HCT116 (cell line): Measurements from ENCODE around the gene OSBP2.

Experiments
- TCF7L2 ChIP-seq: IDR thresholded peaks from 2 replicates; pipeline ENCODE4 v1.7.0; 2011; ENCODE audit warnings: borderline replicate concordance, inconsistent platforms; ENCODE audit not compliant: insufficient read depth, insufficient read length; ENCODE audit errors: extremely low read depth
- YY1 ChIP-seq: IDR thresholded peaks from 2 replicates; pipeline ENCODE4 v1.6.1; 2011; ENCODE audit warnings: low read length, low read depth, moderate library complexity, mild to moderate bottlenecking; ENCODE audit not compliant: insufficient replicate concordance; ENCODE audit errors: extremely low read depth
- TF ChIP-seq, protein P1 (sequence below), 3 experiments: fragments of 200-600 bp in 1 of 3; sonication (generic) in 1 of 3; IDR thresholded peaks in 2 of 3; conservative IDR thresholded peaks in 1 of 3; 2 replicates each; pipeline ENCODE4 v1.5.1; 2012 to 2017; ENCODE audit warnings: low read depth in 2 of 3, low read length in 2 of 3, antibody characterized with exemption in 1 of 3, borderline replicate concordance in 1 of 3, control low read depth in 1 of 3, mild to moderate bottlenecking in 1 of 3, mixed read lengths in 1 of 3, mixed run types in 1 of 3, moderate library complexity in 1 of 3; ENCODE audit not compliant: insufficient read depth in 1 of 3

DNA sequence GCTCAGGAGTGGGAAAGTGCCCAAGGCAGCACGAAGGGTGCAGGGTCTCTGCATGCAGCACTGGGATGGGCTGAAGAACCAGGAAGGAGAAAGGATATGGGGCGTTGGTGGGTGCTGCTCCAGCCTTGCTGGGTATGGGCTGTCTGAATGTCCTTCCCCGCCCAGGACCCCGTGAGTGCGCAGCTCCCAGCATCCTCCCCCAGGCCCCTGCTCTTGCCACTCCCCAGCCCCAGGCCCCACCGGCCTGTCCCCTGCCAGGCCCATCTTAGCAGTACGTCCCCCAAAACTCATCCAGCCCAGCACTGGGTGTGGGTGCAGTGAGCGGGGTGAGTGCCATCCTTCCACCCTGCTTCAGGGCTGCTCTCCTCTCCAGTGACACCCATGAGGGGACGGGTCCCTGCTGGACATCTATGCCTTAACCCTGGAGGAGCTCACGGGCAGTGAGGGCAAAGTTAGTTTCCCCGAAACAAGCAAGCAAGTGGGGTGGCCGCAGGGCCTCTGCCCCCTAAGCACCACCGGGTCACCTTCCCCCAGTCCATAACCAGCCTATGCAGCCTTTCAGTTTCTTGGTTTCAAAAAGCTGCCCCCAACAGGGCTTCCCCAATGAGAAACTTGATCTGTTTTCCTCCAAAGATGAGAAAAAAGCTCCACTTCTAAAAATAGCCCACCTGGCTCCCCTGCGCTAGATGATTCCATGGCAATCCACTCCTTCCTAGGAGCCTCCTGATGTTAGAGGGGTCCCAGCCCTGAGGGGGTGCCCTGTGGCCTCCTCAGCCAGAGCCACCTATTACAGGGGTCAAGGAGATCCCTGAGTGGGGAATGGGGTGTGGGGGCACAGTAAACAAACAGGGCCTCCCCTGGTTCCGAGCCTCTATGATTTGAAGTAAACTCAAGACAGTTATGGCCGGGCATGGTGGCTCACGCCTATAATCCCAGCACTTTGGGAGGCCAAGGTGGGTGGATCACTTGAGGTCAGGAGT, 170.1 kb downstream of the OSBP2 start:
- TF ChIP-seq, protein P1, sequence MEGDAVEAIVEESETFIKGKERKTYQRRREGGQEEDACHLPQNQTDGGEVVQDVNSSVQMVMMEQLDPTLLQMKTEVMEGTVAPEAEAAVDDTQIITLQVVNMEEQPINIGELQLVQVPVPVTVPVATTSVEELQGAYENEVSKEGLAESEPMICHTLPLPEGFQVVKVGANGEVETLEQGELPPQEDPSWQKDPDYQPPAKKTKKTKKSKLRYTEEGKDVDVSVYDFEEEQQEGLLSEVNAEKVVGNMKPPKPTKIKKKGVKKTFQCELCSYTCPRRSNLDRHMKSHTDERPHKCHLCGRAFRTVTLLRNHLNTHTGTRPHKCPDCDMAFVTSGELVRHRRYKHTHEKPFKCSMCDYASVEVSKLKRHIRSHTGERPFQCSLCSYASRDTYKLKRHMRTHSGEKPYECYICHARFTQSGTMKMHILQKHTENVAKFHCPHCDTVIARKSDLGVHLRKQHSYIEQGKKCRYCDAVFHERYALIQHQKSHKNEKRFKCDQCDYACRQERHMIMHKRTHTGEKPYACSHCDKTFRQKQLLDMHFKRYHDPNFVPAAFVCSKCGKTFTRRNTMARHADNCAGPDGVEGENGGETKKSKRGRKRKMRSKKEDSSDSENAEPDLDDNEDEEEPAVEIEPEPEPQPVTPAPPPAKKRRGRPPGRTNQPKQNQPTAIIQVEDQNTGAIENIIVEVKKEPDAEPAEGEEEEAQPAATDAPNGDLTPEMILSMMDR (IDR thresholded peaks at IDR 0.05 in 2 of 3, conservative IDR thresholded peaks at IDR 0.05 in 1 of 3; ENCODE audit: borderline replicate concordance in 1 of 3, insufficient read depth in 1 of 3, low read depth in 2 of 3, low read length in 2 of 3) = no peak
- TF ChIP-seq TCF7L2 (no peak), YY1 (no peak)
